NOMO-1 (cell line): ENCODE data around the gene ZNRF3.

Experiments used
- DNase-seq, 2 experiments: peaks; one replicate each; lab custom pipeline; 2025; ENCODE audit not compliant: unreplicated experiment in 2 of 2; lab: John Stamatoyannopoulos, UW

Gene ZNRF3

DNA sequence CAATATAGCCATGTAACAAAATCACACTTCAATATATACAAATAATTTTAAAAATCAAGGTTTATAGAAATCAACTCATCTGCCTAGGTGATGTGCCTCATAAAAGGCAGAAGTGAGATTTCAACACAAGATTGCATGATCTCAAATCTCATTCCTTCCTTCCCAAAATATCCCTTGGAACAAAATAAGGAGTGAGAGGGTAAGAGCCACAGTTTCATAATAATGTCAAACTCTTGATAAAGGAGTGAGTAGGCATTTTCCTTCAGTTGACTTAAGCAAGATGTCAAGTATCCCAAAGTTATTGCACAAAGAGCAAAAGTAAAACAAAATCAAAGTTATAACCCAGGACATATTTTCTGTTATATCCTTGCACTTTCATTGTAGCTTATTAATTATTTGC lies 97.0 kb downstream of the ZNRF3 start:
- DNase-seq: no peak

DNA sequence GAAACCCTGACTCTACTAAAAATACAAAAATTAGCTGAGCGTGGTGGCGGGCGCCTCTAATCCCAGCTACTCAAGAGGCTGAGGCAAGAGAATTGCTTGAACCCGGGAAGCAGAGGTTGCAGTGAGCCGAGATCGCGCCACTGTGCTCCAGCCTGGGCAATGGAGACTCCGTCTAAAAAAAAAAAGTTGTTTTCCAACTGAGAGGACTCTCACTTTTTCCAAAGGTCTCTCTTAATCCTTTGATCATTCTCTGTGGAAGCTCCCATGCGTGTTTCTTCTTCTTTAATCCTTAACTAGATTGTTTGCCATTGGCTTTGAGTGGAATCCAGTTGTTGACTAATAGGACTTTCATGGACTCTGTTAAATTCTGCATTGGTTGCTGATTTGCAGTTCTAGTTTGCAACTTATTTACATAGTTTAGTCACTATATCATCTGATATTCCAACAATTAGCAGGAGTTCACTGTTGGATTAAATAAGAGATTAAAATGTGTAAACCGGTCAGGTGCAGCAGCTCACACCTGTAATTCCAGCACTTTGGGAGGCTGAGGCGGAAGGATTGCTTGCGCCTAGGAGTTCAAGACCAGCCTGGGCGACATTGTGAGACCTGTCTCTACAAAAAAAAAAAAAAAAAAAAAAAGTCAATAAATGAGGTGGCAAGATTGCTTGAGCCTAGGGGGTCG lies 98.6 kb downstream of the ZNRF3 start:
- no peak for DNase-seq

DNA sequence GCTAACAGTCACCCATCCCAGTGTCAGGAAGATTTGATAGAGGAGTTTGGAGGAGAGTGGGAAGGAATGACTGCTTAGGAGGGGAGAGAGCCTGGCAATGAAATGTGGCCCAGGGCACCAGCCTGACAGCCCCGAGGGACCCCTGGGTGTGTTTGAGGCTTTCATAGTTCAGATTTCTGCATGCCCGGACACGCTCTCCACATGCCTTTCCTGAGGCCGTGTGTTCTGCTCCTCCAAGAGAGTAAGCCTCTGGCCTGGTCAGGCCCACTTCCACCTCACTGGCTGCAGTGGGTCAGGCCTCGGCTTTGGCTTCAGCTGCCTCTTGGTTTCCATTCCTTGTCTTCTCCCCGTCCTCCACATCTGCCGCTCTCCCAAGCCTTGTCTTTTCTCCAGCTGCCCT lies 99.8 kb downstream of the ZNRF3 start:
- no peak for DNase-seq

DNA sequence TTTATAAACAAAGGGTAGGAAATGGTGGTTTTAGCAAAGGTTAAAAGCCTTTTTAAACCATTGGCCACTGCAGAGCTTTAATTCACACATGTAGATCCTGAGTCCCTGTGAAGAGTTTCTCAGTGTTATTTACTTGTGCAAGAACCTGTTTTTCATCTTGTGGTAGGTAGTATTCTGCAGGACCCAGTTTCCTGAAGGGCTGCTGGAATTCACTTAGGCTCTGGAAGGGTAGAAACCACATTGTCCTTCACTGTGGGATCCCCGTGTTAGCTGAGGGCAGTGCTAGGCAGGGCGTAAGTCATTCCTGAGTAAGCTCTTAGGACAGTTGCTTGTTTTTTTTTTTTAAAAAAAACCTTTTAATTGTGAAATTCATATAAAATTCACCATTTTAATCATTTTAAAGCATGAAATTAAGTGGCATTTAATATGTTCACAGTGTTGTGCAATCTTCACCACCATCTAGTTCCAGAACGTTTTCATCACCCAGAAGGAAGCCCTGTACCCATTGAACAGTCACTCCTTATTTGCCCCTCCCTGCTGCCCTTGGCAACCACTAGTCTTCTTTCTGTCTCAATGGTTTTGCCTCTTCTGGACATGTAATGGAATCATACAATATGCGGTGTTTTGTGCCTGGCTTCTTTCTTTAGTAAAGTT lies 100.5 kb downstream of the ZNRF3 start:
- no peak for DNase-seq

- DNase-seq: no peak
These were observed 101.2 kb downstream of the ZNRF3 start for GRCh38 chr22:28984482-28985158.

GRCh38 chr22:28985581-28986290 lies 102.4 kb downstream of the ZNRF3 start:
- no peak for DNase-seq

GRCh38 chr22:28986366-28986765 lies 103.0 kb downstream of the ZNRF3 start:
- DNase-seq: no peak

DNA sequence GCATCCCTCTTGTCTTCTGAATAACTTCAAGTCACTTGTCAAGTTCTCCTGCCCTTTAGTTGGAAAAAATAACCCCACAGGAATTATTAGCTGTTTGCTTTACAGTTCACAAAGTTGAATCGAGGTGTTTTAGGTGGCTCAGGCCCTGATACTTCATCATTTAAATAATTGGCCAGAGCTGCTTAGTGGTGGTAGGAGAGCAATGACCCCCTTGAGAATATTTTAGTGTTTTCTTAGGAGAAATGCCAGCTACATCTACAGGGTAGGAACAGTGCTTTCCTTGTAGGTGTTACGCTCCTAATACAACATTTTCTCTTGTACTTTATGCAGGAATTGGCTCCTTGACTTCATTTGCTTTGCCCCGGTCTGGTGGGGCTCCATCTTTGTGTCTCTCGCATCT lies 105.1 kb downstream of the ZNRF3 start:
- DNase-seq: no peak

GRCh38 chr22:28989035-28989464 lies 105.7 kb downstream of the ZNRF3 start:
- no peak for DNase-seq

- no peak for DNase-seq
These were observed 106.1 kb downstream of the ZNRF3 start for GRCh38 chr22:28989484-28989883.

- DNase-seq: no peak
These were observed 106.5 kb downstream of the ZNRF3 start for GRCh38 chr22:28989912-28990311.

- no peak for DNase-seq
These were observed 109.4 kb downstream of the ZNRF3 start for GRCh38 chr22:28992565-28993356.

GRCh38 chr22:28994522-28994921 lies 111.2 kb downstream of the ZNRF3 start:
- no peak for DNase-seq

- no peak for DNase-seq
These were observed 112.2 kb downstream of the ZNRF3 start for GRCh38 chr22:28995551-28995950.

DNA sequence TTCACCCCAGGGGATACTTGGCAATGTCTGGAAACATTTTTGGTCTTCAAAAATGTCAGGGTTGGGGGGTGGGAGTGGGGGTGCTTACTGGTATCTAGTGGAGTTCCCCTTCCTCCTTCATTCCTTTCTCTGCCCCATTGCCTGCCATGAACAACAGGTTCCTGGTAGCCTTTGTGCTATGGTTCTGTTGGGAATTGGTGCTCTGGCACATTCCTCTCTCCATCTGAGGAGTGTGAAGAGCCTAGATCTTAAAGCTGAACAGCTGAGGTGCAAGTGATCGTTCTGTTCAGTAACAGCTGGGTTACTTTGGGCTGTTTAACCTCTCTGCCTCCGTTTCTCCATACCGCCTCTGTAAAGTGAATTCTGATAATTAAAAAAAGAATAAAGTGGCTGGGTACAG lies 114.0 kb downstream of the ZNRF3 start:
- no peak for DNase-seq

- DNase-seq: no peak
These were observed 115.3 kb downstream of the ZNRF3 start for GRCh38 chr22:28998681-28999080.

- DNase-seq: no peak
These were observed 116.1 kb downstream of the ZNRF3 start for GRCh38 chr22:28999510-28999909.

DNA sequence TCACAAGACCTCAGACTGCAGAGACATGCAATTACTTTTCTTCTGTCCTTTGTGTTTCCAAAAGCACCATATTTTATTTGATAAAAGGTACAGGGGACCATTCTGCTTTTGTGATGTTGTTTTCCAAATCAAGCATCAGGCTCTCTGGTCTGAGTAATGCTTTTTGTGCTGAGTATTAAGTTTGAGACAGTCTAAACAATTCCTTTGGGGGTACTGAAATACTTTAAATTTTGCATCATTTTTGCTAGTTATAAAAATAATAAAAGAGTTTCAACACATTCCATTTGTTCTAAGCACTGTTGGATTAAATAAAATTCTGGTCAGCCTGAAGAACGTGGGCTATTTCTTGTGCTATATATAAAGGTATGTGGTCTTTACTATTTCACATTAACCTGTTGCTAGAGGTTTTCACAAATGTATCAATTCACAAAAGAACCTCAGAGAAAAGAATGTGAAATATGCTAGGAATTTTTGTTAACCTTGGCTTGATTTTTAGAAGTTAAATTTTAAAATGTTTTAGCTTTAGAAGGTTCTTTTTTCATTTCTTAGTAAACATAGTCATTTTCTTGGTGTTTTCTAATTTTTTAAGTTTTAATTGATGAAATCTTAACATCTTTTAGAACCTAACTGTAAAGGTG lies 116.7 kb downstream of the ZNRF3 start:
- no peak for DNase-seq

DNA sequence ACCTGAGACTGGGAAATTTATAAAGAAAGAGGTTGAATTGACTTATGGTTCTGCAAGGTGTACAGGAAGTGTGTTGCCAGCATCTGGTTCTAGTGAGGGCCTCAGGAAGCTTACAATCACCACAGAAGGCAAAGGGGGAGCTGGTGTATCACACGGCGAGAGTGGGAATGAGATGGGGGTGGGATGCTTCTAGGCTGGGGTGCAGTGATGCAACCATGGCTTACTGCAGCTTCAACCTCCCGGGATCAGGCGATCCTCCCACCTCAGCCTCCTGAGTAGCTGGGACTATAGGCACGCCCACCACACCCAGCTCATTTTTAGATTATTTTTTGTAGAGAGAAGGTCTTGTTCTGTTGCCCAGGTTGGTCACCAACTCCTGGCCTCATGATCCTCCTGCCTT lies 117.3 kb downstream of the ZNRF3 start:
- no peak for DNase-seq

GRCh38 chr22:29002603-29003002 lies 119.2 kb downstream of the ZNRF3 start:
- no peak for DNase-seq
